A549 (cell line): ENCODE measurements around the gene TMEM30B. TPM values are rescaled to one million over a fixed set of nuclear protein-coding genes. Genes with fewer than 3 reads are reported as not detected.

Source experiments
- ATAC-seq, 2 experiments: fragments of 200-7000 bp in 1 of 2; fragments of >200 bp in 1 of 2; cut with Nextera tagmentation in 1 of 2; cut with Tn5 transposase in 1 of 2; 3 replicates each; pipeline versions ENCODE4 v1.8.0 to v1.9.1; 2018 to 2020; ENCODE audit warnings: mild to moderate bottlenecking in 1 of 2, moderate library complexity in 1 of 2
- CTCF ChIA-PET: fragments of 300-600 bp; sonication (Branson Sonifier 250); formaldehyde crosslinking; extraction: SDS; loops from one replicate; lab custom pipeline; 2021; ENCODE audit warnings: antibody characterized with exemption, inconsistent platforms; lab: Yijun Ruan, JAX
- POLR2A ChIA-PET: fragments of 350-600 bp; formaldehyde crosslinking; extraction: SDS; loops from one replicate; lab custom pipeline; 2021; ENCODE audit warnings: antibody characterized with exemption, inconsistent platforms; lab: Yijun Ruan, JAX
- DNase-seq, 2 experiments: peaks; one replicate each; pipeline versions ENCODE4 v3.0.0 to v3.0.0-alpha.2; 2011 to 2016; ENCODE audit warnings: low read depth in 1 of 2, low spot score in 1 of 2
- FAIRE-seq: peaks from 2 replicates; lab custom pipeline; 2011; peaks lifted over from hg19 to GRCh38; lab: Jason Lieb, UNC
- H3K27ac ChIP-seq, 2 experiments: fragments of >200 bp; sonication (Bioruptor Twin); formaldehyde crosslinking; 3 replicates each; pipeline ENCODE4 v1.5.1; 2016 to 2017
- H3K4me1 ChIP-seq: fragments of >200 bp; sonication (Bioruptor Twin); formaldehyde crosslinking; 3 replicates; pipeline ENCODE4 v1.6.1; 2016
- H3K4me2 ChIP-seq: fragments of >200 bp; sonication (Bioruptor Twin); formaldehyde crosslinking; 3 replicates; pipeline ENCODE4 v1.6.1; 2016
- H3K4me3 ChIP-seq: fragments of >200 bp; sonication (Bioruptor Twin); formaldehyde crosslinking; 3 replicates; pipeline ENCODE4 v1.5.1; 2016
- H3K9me3 ChIP-seq: fragments of >200 bp; sonication (Bioruptor Twin); formaldehyde crosslinking; 3 replicates; pipeline ENCODE4 v1.6.1; 2016
- CEBPB ChIP-seq, 2 experiments: fragments of >200 bp in 1 of 2; sonication (Bioruptor Twin) in 1 of 2; formaldehyde crosslinking in 1 of 2; IDR thresholded peaks; 2 replicates each; pipeline ENCODE4 v1.6.1; 2012 to 2016
- CHD2 ChIP-seq: fragments of 150-350 bp; IDR thresholded peaks from 2 replicates; pipeline ENCODE4 v1.6.1; 2014; ENCODE audit warnings: low read length; ENCODE audit not compliant: partially characterized antibody
- CHD4 ChIP-seq: fragments of 200-600 bp; sonication (generic); IDR thresholded peaks from 2 replicates; pipeline ENCODE4 v1.6.1; 2016; ENCODE audit warnings: antibody characterized with exemption, mild to moderate bottlenecking, borderline replicate concordance
- EHF ChIP-seq: fragments of 250-450 bp; sonication (Bioruptor Pico); IDR thresholded peaks from 2 replicates; pipeline ENCODE4 v1.5.0; 2020; ENCODE audit warnings: mild to moderate bottlenecking
- HDAC2 ChIP-seq: fragments of 200-600 bp; sonication (generic); IDR thresholded peaks from 2 replicates; pipeline ENCODE4 v1.6.1; 2016
- HMGXB4 ChIP-seq: fragments of 250-450 bp; sonication (Bioruptor Pico); IDR thresholded peaks from 2 replicates; pipeline ENCODE4 v1.5.0; 2021; ENCODE audit warnings: mild to moderate bottlenecking, moderate library complexity, borderline replicate concordance
- JUN ChIP-seq, 2 experiments: fragments of >200 bp; sonication (Bioruptor Twin); formaldehyde crosslinking; IDR thresholded peaks; 2 replicates in 1 of 2; 3 replicates in 1 of 2; pipeline ENCODE4 v1.6.1; 2016 to 2017
- MAFK ChIP-seq: fragments of 450-650 bp; IDR thresholded peaks from 2 replicates; pipeline ENCODE4 v1.6.1; 2014; ENCODE audit not compliant: partially characterized antibody
- MAX ChIP-seq: IDR thresholded peaks from 2 replicates; pipeline ENCODE4 v1.6.1; 2012
- NPAS2 ChIP-seq: fragments of 250-450 bp; sonication (Bioruptor Pico); IDR thresholded peaks from 2 replicates; pipeline ENCODE4 v1.8.0; 2022; ENCODE audit warnings: mild to moderate bottlenecking, moderate library complexity, borderline replicate concordance
- POLR2A ChIP-seq: IDR thresholded peaks from 2 replicates; pipeline ENCODE4 v1.6.1; 2012; ENCODE audit warnings: mild to moderate bottlenecking, low read length
- POLR2AphosphoS2 ChIP-seq: conservative IDR thresholded peaks from 2 replicates; pipeline ENCODE4 v1.6.1; 2012; ENCODE audit warnings: low read length, improper control_type of control experiment, inconsistent platforms
- RARB ChIP-seq: fragments of 250-450 bp; sonication (Bioruptor Pico); IDR thresholded peaks from 2 replicates; pipeline ENCODE4 v1.8.0; 2021; ENCODE audit warnings: mild to moderate bottlenecking, moderate library complexity
- RCOR1 ChIP-seq: fragments of 150-350 bp; IDR thresholded peaks from 2 replicates; pipeline ENCODE4 v1.6.1; 2014; ENCODE audit warnings: antibody characterized with exemption, low read length, low read depth
- SREBF2 ChIP-seq: fragments of 450-650 bp; IDR thresholded peaks from 2 replicates; pipeline ENCODE4 v1.6.1; 2014; ENCODE audit warnings: mild to moderate bottlenecking, moderate library complexity
- TFCP2L1 ChIP-seq: fragments of 250-450 bp; sonication (Bioruptor Pico); IDR thresholded peaks from 2 replicates; pipeline ENCODE4 v1.5.0; 2021; ENCODE audit warnings: mild to moderate bottlenecking
- TP53 ChIP-seq: fragments of 250-450 bp; sonication (Bioruptor Pico); IDR thresholded peaks from 2 replicates; pipeline ENCODE4 v1.5.0; 2021; ENCODE audit warnings: mild to moderate bottlenecking, moderate library complexity
- USF2 ChIP-seq: fragments of 450-650 bp; IDR thresholded peaks from 2 replicates; pipeline ENCODE4 v1.6.1; 2014; ENCODE audit warnings: antibody characterized with exemption
- ZFP36 ChIP-seq: fragments of 450-650 bp; IDR thresholded peaks from 2 replicates; pipeline ENCODE4 v1.6.1; 2014; ENCODE audit warnings: borderline replicate concordance; ENCODE audit not compliant: partially characterized antibody
- ZNF302 ChIP-seq: fragments of 250-450 bp; sonication (Bioruptor Pico); IDR thresholded peaks from 2 replicates; pipeline ENCODE4 v1.9.0; 2021; ENCODE audit warnings: inconsistent platforms, mild to moderate bottlenecking, moderate library complexity
- ZSCAN20 ChIP-seq: fragments of 250-450 bp; sonication (Bioruptor Pico); IDR thresholded peaks from 2 replicates; pipeline ENCODE4 v1.8.0; 2022; ENCODE audit warnings: mild to moderate bottlenecking, moderate library complexity
- WGBS: methylation state at CpG from one replicate; pipeline ENCODE4 v1.1.6; 2017; ENCODE audit errors: missing lambda C conversion rate; 5-methylcytosine and 5-hydroxymethylcytosine counted together
- polyA plus RNA-seq, 4 experiments: library from polyadenylated mRNA; depleted of rRNA in 3 of 4; stranded (reverse); fragments of >200 nt; fragmentation: RNase III in 1 of 4; extraction: RNeasy Plus Mini Kit Qiagen cat#74134 plus additional on column Dnase treatment in 1 of 4; gene quantifications; 2 replicates in 3 of 4; 3 replicates in 1 of 4; pipeline ENCODE4 v1.2.3, GENCODE V29; 2011 to 2017

TMEM30B gene
- polyA plus RNA-seq, 2 of the 4 experiments (the other 2 are of a cell fraction), result 0.16 to 0.21 TPM

- POLR2A ChIA-PET, result no interaction called here
These were observed 23.6 kb downstream of the TMEM30B start for GRCh38 chr14:61257469-61258057.

GRCh38 chr14:61256826-61257468 lies 24.2 kb downstream of the TMEM30B start:
- 89% methylated on average over 6 of the region's 6 CpGs for WGBS
- no peak for TF ChIP-seq HDAC2
- no peak for TF ChIP-seq TP53 (CRISPR knock-in tag)
- no peak for TF ChIP-seq SREBF2
- TF ChIP-seq POLR2A, result no peak
- peaks cover 12% of the 10 kb centered on the region for H3K4me1 ChIP-seq
- FAIRE-seq, result no peak
- no peak overlapping the region for H3K4me2 ChIP-seq
- no peaks in the 10 kb centered on the region for H3K9me3 ChIP-seq
- H3K4me3 ChIP-seq, result no peak overlapping the region
- POLR2A ChIA-PET, result no interaction called here
- no peak for DNase-seq
- CTCF ChIA-PET, result interaction anchor here (0.6 to 1.8 kb wide), 7 partner anchors 11 to 632 kb away, joined by 3 to 6 read pairs (median 4); no protein-coding TSS in a partner anchor
- ATAC-seq, result no peak
- no peak overlapping the region for H3K27ac ChIP-seq

More at GRCh38 chr14:61257469-61258057, 23.6 kb downstream of the TMEM30B start:
- H3K4me1 ChIP-seq, result peaks cover 6% of the 10 kb centered on the region; the same call in 2 of the 3 replicates
- no peak for TF ChIP-seq TFCP2L1
- no peak for TF ChIP-seq NPAS2
- TF ChIP-seq HMGXB4 (CRISPR knock-in tag), result no peak
- TF ChIP-seq ZSCAN20, result no peak
- no peak for TF ChIP-seq RARB (CRISPR knock-in tag)
- no peak for TF ChIP-seq EHF (CRISPR knock-in tag)
- TF ChIP-seq JUN (IDR thresholded peaks at IDR 0.05), result no peak
- no peak for TF ChIP-seq ZFP36
- no peak for ATAC-seq
- CTCF ChIA-PET, result interaction anchor here (0.6 to 1.8 kb wide), 6 partner anchors 10 to 632 kb away, joined by 3 to 6 read pairs (median 4); no protein-coding TSS in a partner anchor
- 63% methylated on average over 5 of the region's 5 CpGs for WGBS
- no peaks in the 10 kb centered on the region for H3K9me3 ChIP-seq
- no peak overlapping the region for H3K4me3 ChIP-seq
- no peak overlapping the region for H3K4me2 ChIP-seq
- no peak overlapping the region for H3K27ac ChIP-seq
- FAIRE-seq, result no peak
- DNase-seq, result no peak

GRCh38 chr14:61255968-61256367 lies 25.2 kb downstream of the TMEM30B start:
- no peaks in the 10 kb centered on the region for H3K9me3 ChIP-seq
- POLR2A ChIA-PET, result no interaction called here
- H3K4me1 ChIP-seq, result peaks cover 10% of the 10 kb centered on the region
- ATAC-seq (no peak), DNase-seq (no peak)
- H3K27ac ChIP-seq, result no peak overlapping the region
- H3K4me3 ChIP-seq, result no peak overlapping the region
- CTCF ChIA-PET, result interaction anchor here (1.5 to 1.7 kb wide), 2 partner anchors 48 to 599 kb away, joined by 3 to 6 read pairs; no protein-coding TSS in a partner anchor
- no peak overlapping the region for H3K4me2 ChIP-seq
- TF ChIP-seq RARB (CRISPR knock-in tag) (no peak), ZNF302 (CRISPR knock-in tag) (no peak), TP53 (CRISPR knock-in tag) (no peak), MAFK (no peak), USF2 (no peak), TFCP2L1 (no peak), CHD2 (no peak), ZSCAN20 (no peak), POLR2AphosphoS2 (no peak), CEBPB (IDR thresholded peaks at IDR 0.05) (no peak), EHF (CRISPR knock-in tag) (no peak), MAX (no peak), HMGXB4 (CRISPR knock-in tag) (no peak), RCOR1 (no peak), CHD4 (no peak), NPAS2 (no peak), HDAC2 (no peak)
- TF ChIP-seq, all 56 proteins: peak for 0
- no peak for FAIRE-seq
- WGBS, result 81% methylated on average over 5 of the region's 5 CpGs
